ENCODE data around the gene SAPCD2.

- TF ChIP-seq EZH2 (IDR thresholded peaks at IDR 0.05; ENCODE audit: low read depth, low read length, severe bottlenecking) (no peak), RAD21 (IDR thresholded peaks at IDR 0.05 in 1 of 2, conservative IDR thresholded peaks at IDR 0.05 in 1 of 2; ENCODE audit: low read depth in 2 of 2, low read length in 2 of 2) (peak; percentile 61 to 72), ATF3 (IDR thresholded peaks at IDR 0.05; ENCODE audit: insufficient read depth, low read depth, low read length) (no peak), JUN (IDR thresholded peaks at IDR 0.05; ENCODE audit: low read depth, low read length) (no peak), KDM4A (IDR thresholded peaks at IDR 0.05; ENCODE audit: low read depth, low read length, severe bottlenecking) (no peak), CHD2 (IDR thresholded peaks at IDR 0.05; ENCODE audit: low read length) (no peak), SIN3A (conservative IDR thresholded peaks at IDR 0.05 in 1 of 2, IDR thresholded peaks at IDR 0.05 in 1 of 2; ENCODE audit: low read depth in 1 of 2, low read length in 2 of 2) (no peak)
Measured at GRCh38 chr9:137064027-137064879, 6.1 kb downstream of the SAPCD2 start.
